SK-N-MC (cell line): ENCODE measurements around the gene THOC5.
"Not testable (repeated sequence)": the region's sequence is repeated elsewhere in the genome, so short reads cannot be mapped to it uniquely, and the experiment has no call there.

Experiments
- DNase-seq: peaks from one replicate; pipeline ENCODE4 v3.0.0-alpha.2; 2011; ENCODE audit warnings: low read depth, low spot score
- H3K27ac ChIP-seq: fragments of 200-600 bp; sonication (generic); 2 replicates; pipeline ENCODE4 v1.5.1; 2016; ENCODE audit warnings: mixed run types
- H3K36me3 ChIP-seq: fragments of 200-600 bp; sonication (generic); 2 replicates; pipeline ENCODE4 v1.6.1; 2017; ENCODE audit warnings: antibody characterized with exemption, low read length, mixed read lengths; ENCODE audit not compliant: insufficient read depth
- H3K4me3 ChIP-seq: fragments of 200-600 bp; sonication (generic); 2 replicates; pipeline ENCODE4 v1.5.1; 2016
- H3K9ac ChIP-seq: fragments of 200-600 bp; sonication (generic); 2 replicates; pipeline ENCODE4 v1.8.0; 2017; ENCODE audit warnings: mixed run types, mixed read lengths; ENCODE audit not compliant: insufficient read length
- H3K9me3 ChIP-seq: fragments of 200-600 bp; sonication (generic); 2 replicates; pipeline ENCODE4 v1.6.1; 2017; ENCODE audit warnings: low read depth, mild to moderate bottlenecking, antibody characterized with exemption, low read length, moderate library complexity, mixed read lengths
- EZH2 ChIP-seq: fragments of 200-600 bp; sonication (generic); IDR thresholded peaks from one replicate; pipeline ENCODE4 v1.6.1; 2017; ENCODE audit warnings: antibody characterized with exemption
- FOXP2 ChIP-seq: optimal IDR thresholded peaks from 2 replicates; pipeline ENCODE3; 2011; ENCODE audit warnings: mild to moderate bottlenecking, moderate library complexity; ENCODE audit not compliant: insufficient read depth; ENCODE audit errors: extremely low read length, control extremely low read depth
- POLR2AphosphoS5 ChIP-seq: IDR thresholded peaks from 2 replicates; pipeline ENCODE4 v1.6.1; 2012; ENCODE audit warnings: mild to moderate bottlenecking, low read depth, low read length, borderline replicate concordance

Gene THOC5

DNA sequence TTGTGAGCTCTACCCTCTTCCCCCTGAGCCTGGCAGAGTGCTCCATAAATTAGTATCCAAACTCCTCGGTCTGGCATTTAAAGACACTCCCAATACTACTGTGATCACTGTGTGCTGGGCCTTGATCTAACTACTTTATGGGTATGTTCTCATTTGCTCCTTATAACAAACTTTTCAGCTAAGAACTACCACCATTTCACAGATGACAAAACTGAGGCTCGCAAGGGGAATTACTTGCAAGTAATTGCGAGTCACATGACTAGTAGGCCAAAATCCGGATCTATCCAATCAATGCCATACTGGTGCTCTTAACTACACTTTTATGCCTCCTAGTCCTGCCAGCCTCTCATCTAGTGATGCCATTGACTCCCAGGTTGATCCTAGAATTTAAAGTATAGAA, 3.6 kb downstream of the THOC5 start:
- H3K36me3 ChIP-seq = peaks cover 23% of the 10 kb centered on the region
- no peak for DNase-seq
- H3K9me3 ChIP-seq = no peaks in the 10 kb centered on the region
- H3K9ac ChIP-seq = no peak overlapping the region
- TF ChIP-seq FOXP2 = no peak
- TF ChIP-seq EZH2 = no peak
- TF ChIP-seq POLR2AphosphoS5 = no peak
- no peak overlapping the region for H3K4me3 ChIP-seq
- H3K27ac ChIP-seq = no peak overlapping the region

DNA sequence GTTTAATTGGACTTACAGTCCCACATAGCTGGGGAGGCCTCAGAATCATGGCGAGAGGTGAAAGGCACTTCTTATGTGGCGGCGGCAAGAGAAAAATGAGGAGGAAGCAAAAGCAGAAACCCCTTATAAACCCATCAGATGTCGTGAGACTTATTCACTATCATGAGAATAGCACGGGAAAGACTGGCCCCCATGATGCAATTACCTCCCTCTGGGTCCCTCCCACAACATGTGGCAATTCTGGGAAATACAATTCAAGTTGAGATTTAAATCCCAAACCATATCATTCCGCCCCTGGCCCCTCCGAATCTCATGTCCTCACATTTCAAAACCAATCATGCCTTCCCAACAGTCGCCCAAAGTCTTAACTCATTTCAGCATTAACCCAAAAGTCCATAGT, 8.5 kb downstream of the THOC5 start:
- H3K36me3 ChIP-seq = peaks cover 48% of the 10 kb centered on the region
- peak overlapping the region; percentile 42; the same call in 1 of the 2 replicates for H3K27ac ChIP-seq

DNA sequence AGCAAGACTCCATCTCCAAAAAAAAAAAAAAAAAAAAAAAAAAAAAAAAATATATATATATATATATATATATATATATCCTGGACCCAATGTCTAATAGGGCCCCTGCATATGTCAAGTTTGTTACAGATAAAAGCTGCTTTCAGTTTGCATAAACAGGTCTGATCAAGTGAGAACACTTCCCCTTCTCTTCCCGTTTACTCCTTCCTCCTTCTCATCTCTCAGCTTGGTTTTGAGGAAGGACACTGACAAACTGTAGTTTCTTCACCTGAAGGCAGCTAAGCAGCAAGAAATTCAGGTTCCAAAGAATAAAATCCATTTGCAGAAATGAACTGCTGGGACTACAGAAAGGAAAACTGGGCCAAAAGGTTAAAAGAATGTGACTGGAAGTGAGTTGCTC, 11.7 kb downstream of the THOC5 start:
- no peak overlapping the region for H3K27ac ChIP-seq
- H3K9me3 ChIP-seq = no peaks in the 10 kb centered on the region
- no peak overlapping the region for H3K9ac ChIP-seq
- no peak for DNase-seq
- TF ChIP-seq FOXP2 (no peak), POLR2AphosphoS5 (no peak), EZH2 (no peak)
- H3K36me3 ChIP-seq = peaks cover 48% of the 10 kb centered on the region
- H3K4me3 ChIP-seq = no peak overlapping the region

More for the DNA sequence above, 8.5 kb downstream of the THOC5 start:
- DNase-seq, H3K9me3 ChIP-seq, H3K4me3 ChIP-seq, H3K9ac ChIP-seq: not testable (repeated sequence)

GRCh38 chr22:29539105-29539504, 14.5 kb downstream of the THOC5 start:
- H3K4me3 ChIP-seq = no peak overlapping the region
- TF ChIP-seq FOXP2 (no peak), POLR2AphosphoS5 (no peak), EZH2 (no peak)
- H3K27ac ChIP-seq = no peak overlapping the region
- peaks cover 64% of the 10 kb centered on the region for H3K36me3 ChIP-seq
- H3K9ac ChIP-seq = no peak overlapping the region
- DNase-seq = no peak
- H3K9me3 ChIP-seq = no peaks in the 10 kb centered on the region

GRCh38 chr22:29536411-29536810, 17.1 kb downstream of the THOC5 start:
- H3K27ac ChIP-seq = no peak overlapping the region
- no peak overlapping the region for H3K4me3 ChIP-seq
- peaks cover 73% of the 10 kb centered on the region for H3K36me3 ChIP-seq
- no peaks in the 10 kb centered on the region for H3K9me3 ChIP-seq
- no peak overlapping the region for H3K9ac ChIP-seq
- no peak for DNase-seq
- TF ChIP-seq FOXP2 (no peak), EZH2 (no peak), POLR2AphosphoS5 (no peak)

GRCh38 chr22:29531419-29531818, 22.1 kb downstream of the THOC5 start:
- no peak overlapping the region for H3K4me3 ChIP-seq
- peaks cover 85% of the 10 kb centered on the region for H3K36me3 ChIP-seq
- no peak for DNase-seq
- TF ChIP-seq POLR2AphosphoS5 (no peak), FOXP2 (no peak), EZH2 (no peak)
- no peaks in the 10 kb centered on the region for H3K9me3 ChIP-seq
- no peak overlapping the region for H3K9ac ChIP-seq
- no peak overlapping the region for H3K27ac ChIP-seq

GRCh38 chr22:29530716-29531115, 22.8 kb downstream of the THOC5 start:
- no peak for DNase-seq
- Histone ChIP-seq H3K27ac (no peak overlapping the region), H3K9ac (no peak overlapping the region), H3K36me3 (peaks cover 81% of the 10 kb centered on the region), H3K9me3 (no peaks in the 10 kb centered on the region), H3K4me3 (no peak overlapping the region)
- no peak for TF ChIP-seq POLR2AphosphoS5
- TF ChIP-seq FOXP2 = no peak
- no peak for TF ChIP-seq EZH2

DNA sequence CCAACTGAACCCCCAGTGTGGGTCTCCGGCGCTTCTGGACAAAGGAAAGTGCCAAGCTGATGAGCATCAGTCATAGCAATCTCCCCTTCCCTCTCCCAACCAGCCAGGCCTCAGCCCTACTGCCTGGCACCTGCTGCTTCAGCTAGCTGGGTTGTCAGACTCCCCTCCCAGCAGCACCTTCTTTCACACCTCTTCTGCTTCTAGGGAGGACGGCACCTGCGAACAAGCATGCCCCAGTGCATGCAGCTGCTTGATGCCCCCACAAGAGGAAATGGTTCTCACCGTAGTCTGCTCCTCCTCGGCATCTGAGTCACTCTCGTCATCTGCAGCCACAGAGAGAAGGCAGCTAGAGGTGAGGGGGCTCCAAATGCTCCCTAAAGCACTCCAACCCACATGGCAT, 25.4 kb downstream of the THOC5 start:
- Histone ChIP-seq H3K27ac (no peak overlapping the region), H3K36me3 (peaks cover 80% of the 10 kb centered on the region), H3K9ac (no peak overlapping the region), H3K9me3 (no peaks in the 10 kb centered on the region), H3K4me3 (no peak overlapping the region)
- no peak for DNase-seq
- TF ChIP-seq EZH2 = no peak
- TF ChIP-seq FOXP2 = no peak
- no peak for TF ChIP-seq POLR2AphosphoS5

DNA sequence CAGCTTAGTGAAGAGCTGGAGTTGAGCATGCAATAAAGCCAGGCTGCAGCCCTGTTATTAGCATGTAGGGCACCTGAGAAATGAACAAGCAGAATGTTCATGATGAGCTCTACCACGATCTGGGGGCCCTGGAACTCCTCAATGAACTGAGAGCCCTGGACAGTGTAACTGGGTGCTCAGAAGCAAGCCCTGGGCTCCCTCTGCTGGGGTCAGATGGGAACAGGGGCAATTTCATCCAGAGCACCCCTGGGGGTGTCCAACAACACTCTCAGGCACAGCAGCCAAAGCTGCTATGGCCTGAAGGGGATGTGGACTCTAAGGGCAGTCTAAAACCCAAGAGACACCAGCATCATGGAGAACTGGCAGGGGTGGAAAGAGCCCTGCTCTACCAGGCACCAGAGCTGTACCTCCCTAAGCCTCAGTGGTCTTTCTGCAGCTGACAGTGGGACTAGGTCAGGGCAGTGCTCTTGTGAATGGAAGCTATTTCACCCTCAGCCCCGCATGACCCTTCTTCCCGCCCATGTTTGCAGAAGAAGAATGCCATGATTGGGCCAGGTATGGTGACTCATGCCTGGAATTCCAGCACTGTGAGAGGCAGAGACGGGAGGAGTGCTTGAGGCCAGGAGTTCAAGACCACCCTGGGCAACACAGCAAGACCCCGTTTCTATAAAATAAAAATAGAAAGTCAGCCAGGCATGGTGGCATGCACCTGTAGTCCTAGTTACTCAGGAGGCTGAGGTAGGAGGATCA, 28.9 kb downstream of the THOC5 start:
- Histone ChIP-seq H3K9ac (no peak overlapping the region), H3K9me3 (no peaks in the 10 kb centered on the region), H3K36me3 (peaks cover 81% of the 10 kb centered on the region), H3K4me3 (no peak overlapping the region), H3K27ac (no peak overlapping the region)
- DNase-seq = no peak
- TF ChIP-seq POLR2AphosphoS5 = no peak
- no peak for TF ChIP-seq FOXP2
- TF ChIP-seq EZH2 = no peak
